HCT116 (cell line): ENCODE measurements around the gene DPYSL4. TPM values are rescaled to one million over a fixed set of nuclear protein-coding genes. Genes with fewer than 3 reads are reported as not detected.

Source experiments
- ATAC-seq: fragments of 200-7000 bp; cut with Tn5 transposase; 2 replicates; pipeline ENCODE4 v1.9.1; 2020; ENCODE audit warnings: mild to moderate bottlenecking, moderate library complexity
- BruUV-seq: library from RNA; stranded (reverse); fragments of 400-500 nt; replicated peaks from 2 replicates; lab custom pipeline; 2021; lab: Mats Ljungman, UMichigan
- CTCF ChIA-PET: fragments of 300-600 bp; sonication (Branson Sonifier 250); formaldehyde crosslinking; loops from one replicate; lab custom pipeline; 2021; ENCODE audit warnings: antibody characterized with exemption; lab: Charles Lee
- POLR2A ChIA-PET: fragments of 300-600, 350-600 bp; sonication (Branson Sonifier 250); formaldehyde crosslinking; loops from one replicate; lab custom pipeline; 2021; ENCODE audit warnings: antibody characterized with exemption; lab: Charles Lee
- RAD21 ChIA-PET, 2 experiments: fragments of 300-600 bp; sonication (Branson Sonifier 250); formaldehyde crosslinking; loops; one replicate each; lab custom pipeline; 2023; ENCODE audit warnings: low total read pairs in 2 of 2; ENCODE audit not compliant: uncharacterized antibody in 2 of 2, unreplicated experiment in 2 of 2, low non-redundant PET in 1 of 2; lab: Charles Lee
- DNase-seq: peaks from one replicate; pipeline ENCODE4 v3.0.0-alpha.2; 2010; ENCODE audit warnings: low read depth, low spot score
- H2AFZ ChIP-seq: fragments of 200-600 bp; shearing (Covaris generic), sonication (generic); 2 replicates; pipeline ENCODE4 v1.6.1; 2017; ENCODE audit warnings: low read depth, mixed run types, mixed read lengths, antibody characterized with exemption, low read length; ENCODE audit not compliant: poor library complexity, severe bottlenecking
- H3K27ac ChIP-seq: 2 replicates; pipeline ENCODE4 v1.5.1; 2012; ENCODE audit warnings: low read depth, low read length
- H3K27me3 ChIP-seq: fragments of 200-600 bp; sonication (generic); 2 replicates; pipeline ENCODE4 v1.6.1; 2016; ENCODE audit warnings: mixed run types, low read length, mixed read lengths; ENCODE audit not compliant: insufficient read depth
- H3K36me3 ChIP-seq, 2 experiments: fragments of 200-500 bp in 1 of 2; fragments of 200-600 bp in 1 of 2; sonication (Bioruptor generic) in 1 of 2; sonication (generic) in 1 of 2; 2 replicates each; pipeline versions ENCODE4 v1.5.1 to v1.6.1; 2014 to 2016; ENCODE audit warnings: low read length in 2 of 2, inconsistent platforms in 1 of 2, mixed read lengths in 1 of 2, mixed run types in 1 of 2; ENCODE audit not compliant: insufficient read depth in 2 of 2, control insufficient read depth in 1 of 2
- H3K4me1 ChIP-seq, 2 experiments: fragments of 200-600 bp in 1 of 2; sonication (generic) in 1 of 2; 2 replicates each; pipeline versions ENCODE4 v1.5.1 to v1.6.1; 2012 to 2017; ENCODE audit warnings: low read length in 2 of 2, inconsistent platforms in 1 of 2, mild to moderate bottlenecking in 1 of 2, mixed read lengths in 1 of 2, mixed run types in 1 of 2, moderate library complexity in 1 of 2; ENCODE audit not compliant: insufficient read depth in 2 of 2, control insufficient read depth in 1 of 2
- H3K4me2 ChIP-seq: fragments of 200-600 bp; sonication (generic); 2 replicates; pipeline ENCODE4 v1.6.1; 2017; ENCODE audit warnings: mixed run types, low read length, mixed read lengths
- H3K4me3 ChIP-seq, 2 experiments: fragments of 200-600 bp in 1 of 2; sonication (generic) in 1 of 2; replicated peaks in 1 of 2; 2 replicates each; pipeline ENCODE4 v1.5.1; 2011 to 2016; ENCODE audit warnings: low read length in 2 of 2, control low read depth in 1 of 2, low read depth in 1 of 2, mild to moderate bottlenecking in 1 of 2, mixed read lengths in 1 of 2, mixed run types in 1 of 2
- H3K79me2 ChIP-seq: fragments of 200-600 bp; sonication (generic); 2 replicates; pipeline ENCODE4 v1.6.1; 2017; ENCODE audit warnings: mild to moderate bottlenecking, mixed run types, low read length, moderate library complexity, mixed read lengths; ENCODE audit not compliant: insufficient read depth
- H3K9ac ChIP-seq: fragments of 200-600 bp; sonication (generic); 2 replicates; pipeline ENCODE4 v1.6.1; 2016; ENCODE audit warnings: low read length, mixed read lengths
- H3K9me2 ChIP-seq: fragments of 200-600 bp; sonication (generic), shearing (Covaris generic); 2 replicates; pipeline ENCODE4 v1.6.1; 2017; ENCODE audit warnings: mixed run types, mild to moderate bottlenecking, moderate library complexity; ENCODE audit not compliant: insufficient read depth
- H3K9me3 ChIP-seq, 2 experiments: fragments of 200-500 bp in 1 of 2; fragments of 200-600 bp in 1 of 2; sonication (Bioruptor generic) in 1 of 2; sonication (generic) in 1 of 2; 2 replicates each; pipeline ENCODE4 v1.6.1; 2014 to 2017; ENCODE audit warnings: low read length in 2 of 2, mixed read lengths in 2 of 2, inconsistent platforms in 1 of 2, low read depth in 1 of 2, mild to moderate bottlenecking in 1 of 2, mixed run types in 1 of 2, moderate library complexity in 1 of 2; ENCODE audit not compliant: control insufficient read depth in 1 of 2, insufficient read depth in 1 of 2
- H4K20me1 ChIP-seq: fragments of 200-600 bp; sonication (generic), shearing (Covaris generic); 2 replicates; pipeline ENCODE4 v1.6.1; 2017; ENCODE audit warnings: mixed run types, mild to moderate bottlenecking, moderate library complexity; ENCODE audit not compliant: insufficient read depth
- EGR1 ChIP-seq: IDR thresholded peaks from 2 replicates; pipeline ENCODE4 v1.6.1; 2012; ENCODE audit warnings: low read depth
- EZH2 ChIP-seq: fragments of 200-600 bp; sonication (generic); IDR thresholded peaks from 2 replicates; pipeline ENCODE4 v1.6.1; 2017; ENCODE audit warnings: antibody characterized with exemption, mixed run types
- EZH2phosphoT487 ChIP-seq: fragments of 200-600 bp; IDR thresholded peaks from 2 replicates; pipeline ENCODE4 v1.6.1; 2018; ENCODE audit warnings: antibody characterized with exemption, borderline replicate concordance
- FOSL1 ChIP-seq: IDR thresholded peaks from 2 replicates; pipeline ENCODE4 v1.6.1; 2012; ENCODE audit warnings: low read depth
- POLR2A ChIP-seq: IDR thresholded peaks from 2 replicates; pipeline ENCODE4 v1.7.0; 2011; ENCODE audit warnings: borderline replicate concordance; ENCODE audit not compliant: insufficient read depth, insufficient read length; ENCODE audit errors: extremely low read depth
- SIN3A ChIP-seq: IDR thresholded peaks from 2 replicates; pipeline ENCODE4 v1.6.1; 2012; ENCODE audit warnings: low read depth
- SP1 ChIP-seq: IDR thresholded peaks from 2 replicates; pipeline ENCODE4 v1.6.1; 2012; ENCODE audit warnings: low read depth
- ZFX ChIP-seq: fragments of 450-650 bp; IDR thresholded peaks from 2 replicates; pipeline ENCODE4 v1.6.1; 2017
- intact Hi-C: fragments of 100-400 bp; cut with micrococcal nuclease; formaldehyde crosslinking; loops from 2 replicates; pipeline ENCODE4 v1.10.0; 2022
- total RNA-seq: library from RNA; stranded (reverse); gene quantifications from one replicate; pipeline ENCODE4 v1.2.1, GENCODE V29; 2021; ENCODE audit not compliant: unreplicated experiment
- TF ChIP-seq, protein P1 (sequence below), 3 experiments: fragments of 200-600 bp in 1 of 3; sonication (generic) in 1 of 3; IDR thresholded peaks in 2 of 3; conservative IDR thresholded peaks in 1 of 3; 2 replicates each; pipeline ENCODE4 v1.5.1; 2012 to 2017; ENCODE audit warnings: low read depth in 2 of 3, low read length in 2 of 3, antibody characterized with exemption in 1 of 3, borderline replicate concordance in 1 of 3, control low read depth in 1 of 3, mild to moderate bottlenecking in 1 of 3, mixed read lengths in 1 of 3, mixed run types in 1 of 3, moderate library complexity in 1 of 3; ENCODE audit not compliant: insufficient read depth in 1 of 3
- TF ChIP-seq, protein P2 (sequence below): IDR thresholded peaks from 2 replicates; pipeline ENCODE4 v1.6.1; 2011; ENCODE audit warnings: mild to moderate bottlenecking, low read length, moderate library complexity; ENCODE audit not compliant: insufficient replicate concordance; ENCODE audit errors: extremely low read depth
- TF ChIP-seq, protein P3 (sequence below): IDR thresholded peaks from 2 replicates; pipeline ENCODE4 v1.6.1; 2012; ENCODE audit warnings: low read depth

DPYSL4 gene
- total RNA-seq, 1 experiment from 2014 or later = 5.4 TPM

- Histone ChIP-seq H3K4me2 (no peak overlapping the region), H3K9ac (no peak overlapping the region), H2AFZ (no peak overlapping the region), H3K36me3 (no peaks in the 10 kb centered on the region), H3K9me2 (no peaks in the 10 kb centered on the region), H3K27me3 (no peaks in the 10 kb centered on the region), H3K9me3 (no peaks in the 10 kb centered on the region), H3K4me1 (peaks cover 0 to 8% of the 10 kb centered on the region in 2 experiments; a peak in 1 of 4 replicates), H3K27ac (no peak overlapping the region), H4K20me1 (no peaks in the 10 kb centered on the region), H3K4me3 (no peak overlapping the region), H3K79me2 (no peaks in the 10 kb centered on the region)
- TF ChIP-seq FOSL1 (no peak), ZFX (no peak)
- TF ChIP-seq, protein P1, sequence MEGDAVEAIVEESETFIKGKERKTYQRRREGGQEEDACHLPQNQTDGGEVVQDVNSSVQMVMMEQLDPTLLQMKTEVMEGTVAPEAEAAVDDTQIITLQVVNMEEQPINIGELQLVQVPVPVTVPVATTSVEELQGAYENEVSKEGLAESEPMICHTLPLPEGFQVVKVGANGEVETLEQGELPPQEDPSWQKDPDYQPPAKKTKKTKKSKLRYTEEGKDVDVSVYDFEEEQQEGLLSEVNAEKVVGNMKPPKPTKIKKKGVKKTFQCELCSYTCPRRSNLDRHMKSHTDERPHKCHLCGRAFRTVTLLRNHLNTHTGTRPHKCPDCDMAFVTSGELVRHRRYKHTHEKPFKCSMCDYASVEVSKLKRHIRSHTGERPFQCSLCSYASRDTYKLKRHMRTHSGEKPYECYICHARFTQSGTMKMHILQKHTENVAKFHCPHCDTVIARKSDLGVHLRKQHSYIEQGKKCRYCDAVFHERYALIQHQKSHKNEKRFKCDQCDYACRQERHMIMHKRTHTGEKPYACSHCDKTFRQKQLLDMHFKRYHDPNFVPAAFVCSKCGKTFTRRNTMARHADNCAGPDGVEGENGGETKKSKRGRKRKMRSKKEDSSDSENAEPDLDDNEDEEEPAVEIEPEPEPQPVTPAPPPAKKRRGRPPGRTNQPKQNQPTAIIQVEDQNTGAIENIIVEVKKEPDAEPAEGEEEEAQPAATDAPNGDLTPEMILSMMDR (IDR thresholded peaks at IDR 0.05 in 2 of 3, conservative IDR thresholded peaks at IDR 0.05 in 1 of 3; ENCODE audit: borderline replicate concordance in 1 of 3, insufficient read depth in 1 of 3, low read depth in 2 of 3, low read length in 2 of 3) = 0 out of 6 replicates have a peak, but pooled peaks of 1 of the 3 experiments have one; percentile 12
- ChIA-PET POLR2A (no interaction called here), RAD21 (no interaction called here), CTCF (interaction anchor here (0.6 kb wide), 1 partner anchor 9 kb away, joined by 3 read pairs; no protein-coding TSS in a partner anchor)
- ATAC-seq (no peak), DNase-seq (no peak)
- no TSS peak for BruUV-seq
- intact Hi-C loops = no loop called here
Observed at GRCh38 chr10:132252412-132252811, 65.7 kb downstream of the DPYSL4 start.

GRCh38 chr10:132253092-132253687, 66.4 kb downstream of the DPYSL4 start:
- Histone ChIP-seq H2AFZ (no peak overlapping the region), H3K9me2 (no peaks in the 10 kb centered on the region), H3K4me1 (peaks cover 0 to 6% of the 10 kb centered on the region in 2 experiments; a peak in 1 of 4 replicates), H3K4me2 (no peak overlapping the region)
- POLR2A ChIA-PET = no interaction called here
- TF ChIP-seq SP1 (no peak), EGR1 (no peak), EZH2 (no peak), POLR2A (no peak), ZFX (no peak), SIN3A (no peak), EZH2phosphoT487 (no peak)
- TF ChIP-seq, protein P2, sequence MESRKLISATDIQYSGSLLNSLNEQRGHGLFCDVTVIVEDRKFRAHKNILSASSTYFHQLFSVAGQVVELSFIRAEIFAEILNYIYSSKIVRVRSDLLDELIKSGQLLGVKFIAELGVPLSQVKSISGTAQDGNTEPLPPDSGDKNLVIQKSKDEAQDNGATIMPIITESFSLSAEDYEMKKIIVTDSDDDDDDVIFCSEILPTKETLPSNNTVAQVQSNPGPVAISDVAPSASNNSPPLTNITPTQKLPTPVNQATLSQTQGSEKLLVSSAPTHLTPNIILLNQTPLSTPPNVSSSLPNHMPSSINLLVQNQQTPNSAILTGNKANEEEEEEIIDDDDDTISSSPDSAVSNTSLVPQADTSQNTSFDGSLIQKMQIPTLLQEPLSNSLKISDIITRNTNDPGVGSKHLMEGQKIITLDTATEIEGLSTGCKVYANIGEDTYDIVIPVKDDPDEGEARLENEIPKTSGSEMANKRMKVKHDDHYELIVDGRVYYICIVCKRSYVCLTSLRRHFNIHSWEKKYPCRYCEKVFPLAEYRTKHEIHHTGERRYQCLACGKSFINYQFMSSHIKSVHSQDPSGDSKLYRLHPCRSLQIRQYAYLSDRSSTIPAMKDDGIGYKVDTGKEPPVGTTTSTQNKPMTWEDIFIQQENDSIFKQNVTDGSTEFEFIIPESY = no peak
- TF ChIP-seq, protein P3, sequence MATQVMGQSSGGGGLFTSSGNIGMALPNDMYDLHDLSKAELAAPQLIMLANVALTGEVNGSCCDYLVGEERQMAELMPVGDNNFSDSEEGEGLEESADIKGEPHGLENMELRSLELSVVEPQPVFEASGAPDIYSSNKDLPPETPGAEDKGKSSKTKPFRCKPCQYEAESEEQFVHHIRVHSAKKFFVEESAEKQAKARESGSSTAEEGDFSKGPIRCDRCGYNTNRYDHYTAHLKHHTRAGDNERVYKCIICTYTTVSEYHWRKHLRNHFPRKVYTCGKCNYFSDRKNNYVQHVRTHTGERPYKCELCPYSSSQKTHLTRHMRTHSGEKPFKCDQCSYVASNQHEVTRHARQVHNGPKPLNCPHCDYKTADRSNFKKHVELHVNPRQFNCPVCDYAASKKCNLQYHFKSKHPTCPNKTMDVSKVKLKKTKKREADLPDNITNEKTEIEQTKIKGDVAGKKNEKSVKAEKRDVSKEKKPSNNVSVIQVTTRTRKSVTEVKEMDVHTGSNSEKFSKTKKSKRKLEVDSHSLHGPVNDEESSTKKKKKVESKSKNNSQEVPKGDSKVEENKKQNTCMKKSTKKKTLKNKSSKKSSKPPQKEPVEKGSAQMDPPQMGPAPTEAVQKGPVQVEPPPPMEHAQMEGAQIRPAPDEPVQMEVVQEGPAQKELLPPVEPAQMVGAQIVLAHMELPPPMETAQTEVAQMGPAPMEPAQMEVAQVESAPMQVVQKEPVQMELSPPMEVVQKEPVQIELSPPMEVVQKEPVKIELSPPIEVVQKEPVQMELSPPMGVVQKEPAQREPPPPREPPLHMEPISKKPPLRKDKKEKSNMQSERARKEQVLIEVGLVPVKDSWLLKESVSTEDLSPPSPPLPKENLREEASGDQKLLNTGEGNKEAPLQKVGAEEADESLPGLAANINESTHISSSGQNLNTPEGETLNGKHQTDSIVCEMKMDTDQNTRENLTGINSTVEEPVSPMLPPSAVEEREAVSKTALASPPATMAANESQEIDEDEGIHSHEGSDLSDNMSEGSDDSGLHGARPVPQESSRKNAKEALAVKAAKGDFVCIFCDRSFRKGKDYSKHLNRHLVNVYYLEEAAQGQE = no peak
- TF ChIP-seq, all 23 proteins: peak for 0
- no peak for ATAC-seq
- Histone ChIP-seq H3K9ac (no peak overlapping the region), H3K79me2 (no peaks in the 10 kb centered on the region), H3K27ac (no peak overlapping the region), H3K27me3 (no peaks in the 10 kb centered on the region), H4K20me1 (no peaks in the 10 kb centered on the region), H3K36me3 (no peaks in the 10 kb centered on the region), H3K4me3 (no peak overlapping the region), H3K9me3 (no peaks in the 10 kb centered on the region)
- CTCF ChIA-PET = interaction anchor here (0.6 kb wide), 1 partner anchor 8 kb away, joined by 3 read pairs; no protein-coding TSS in a partner anchor
- RAD21 ChIA-PET = interaction anchor here in 1 of 2 experiments (0.6 kb wide), 1 partner anchor 118 kb away, joined by 3 read pairs; no protein-coding TSS in a partner anchor
- BruUV-seq = no TSS peak
- DNase-seq = no peak
- intact Hi-C loops = no loop called here
